ENCODE data around the gene SLC35F6. TPM values are rescaled to one million over a fixed set of nuclear protein-coding genes. Genes with fewer than 3 reads are reported as not detected.

The SLC35F6 gene
- total and polyA plus RNA-seq, 9 of the 15 experiments (the other 6 are each of a cell fraction or from before 2014, with no cell fraction given): 11.9 to 47.3 (median 22.5) TPM

DNA sequence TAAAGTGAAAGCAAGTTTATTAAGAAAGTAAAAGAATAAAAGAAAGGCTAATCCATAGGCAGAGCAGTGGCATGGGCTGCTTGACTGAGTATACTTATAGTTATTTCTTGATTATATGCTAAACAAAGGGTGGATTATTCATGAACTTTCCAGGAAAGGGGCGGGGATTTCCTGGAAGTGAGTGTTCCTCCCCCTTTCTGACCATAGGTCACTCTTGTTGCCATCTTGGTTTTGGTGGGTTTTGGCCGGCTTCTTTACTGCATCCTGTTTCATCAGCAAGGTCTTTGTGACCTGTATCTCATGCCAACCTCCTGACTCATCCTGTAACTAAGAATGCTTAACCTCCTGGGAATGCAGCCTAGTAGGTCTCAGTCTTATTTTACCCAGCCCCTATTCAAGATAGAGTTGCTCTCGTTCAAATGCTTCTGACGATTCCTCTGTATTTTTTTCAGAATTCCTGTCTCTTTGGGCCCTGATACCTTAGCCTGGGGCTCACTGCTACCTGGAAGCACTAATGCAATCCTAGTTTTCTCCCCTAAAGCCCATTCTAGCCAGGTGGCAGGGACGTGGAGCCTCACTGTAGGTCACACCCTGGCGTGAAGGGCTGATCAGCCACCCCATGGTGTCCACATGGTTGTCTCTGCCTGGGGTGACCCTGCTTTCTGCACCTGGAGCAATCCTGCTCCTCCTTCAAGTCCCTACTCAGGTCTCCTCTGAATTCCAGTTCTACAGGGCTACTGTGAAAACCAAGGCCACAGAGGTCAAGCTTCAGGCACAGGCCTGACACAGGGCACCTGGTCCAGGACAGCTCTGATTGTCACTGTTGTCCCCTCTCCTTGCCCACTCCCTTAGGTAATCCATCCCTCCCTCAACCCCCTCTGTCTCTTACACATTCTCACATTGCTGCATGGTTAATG is 6.0 kb upstream of the SLC35F6 start (continued):
- no peak for TF ChIP-seq SETDB1 (IDR thresholded peaks at IDR 0.05; ENCODE audit: low read length)
- TF ChIP-seq ZNF124 (CRISPR knock-in tag; IDR thresholded peaks at IDR 0.05): no peak
- TF ChIP-seq BHLHE40 (IDR thresholded peaks at IDR 0.05; ENCODE audit: low read length): 0 out of 2 replicates have a peak, but pooled peaks have one; percentile 30
- TF ChIP-seq, protein P1, sequence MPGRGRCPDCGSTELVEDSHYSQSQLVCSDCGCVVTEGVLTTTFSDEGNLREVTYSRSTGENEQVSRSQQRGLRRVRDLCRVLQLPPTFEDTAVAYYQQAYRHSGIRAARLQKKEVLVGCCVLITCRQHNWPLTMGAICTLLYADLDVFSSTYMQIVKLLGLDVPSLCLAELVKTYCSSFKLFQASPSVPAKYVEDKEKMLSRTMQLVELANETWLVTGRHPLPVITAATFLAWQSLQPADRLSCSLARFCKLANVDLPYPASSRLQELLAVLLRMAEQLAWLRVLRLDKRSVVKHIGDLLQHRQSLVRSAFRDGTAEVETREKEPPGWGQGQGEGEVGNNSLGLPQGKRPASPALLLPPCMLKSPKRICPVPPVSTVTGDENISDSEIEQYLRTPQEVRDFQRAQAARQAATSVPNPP (IDR thresholded peaks at IDR 0.05; ENCODE audit: borderline replicate concordance, insufficient read depth, insufficient read length): no peak
- no peak for TF ChIP-seq MYBL2 (IDR thresholded peaks at IDR 0.05; ENCODE audit: low read depth)
- no peak for TF ChIP-seq MYBL2 (CRISPR knock-in tag; IDR thresholded peaks at IDR 0.05; ENCODE audit: borderline replicate concordance)
- no peak for TF ChIP-seq MIER1 (IDR thresholded peaks at IDR 0.05; ENCODE audit: low read depth)
- TF ChIP-seq RAD51 (IDR thresholded peaks at IDR 0.05; ENCODE audit: borderline replicate concordance, low read depth): 0 out of 2 replicates have a peak, but pooled peaks have one; percentile 28
- TF ChIP-seq CHD2 (IDR thresholded peaks at IDR 0.05; ENCODE audit: low read depth, low read length): no peak
- no peak for TF ChIP-seq CHD7 (IDR thresholded peaks at IDR 0.05; ENCODE audit: low read depth, low read length)
- peak; percentile 51; the same call in 1 of the 2 replicates for TF ChIP-seq POLR2G (IDR thresholded peaks at IDR 0.05; ENCODE audit: low read depth, low read length)
- TF ChIP-seq TOE1 (IDR thresholded peaks at IDR 0.05; ENCODE audit: borderline replicate concordance): no peak; the same call in 1 of the 2 replicates
- TF ChIP-seq TOE1 (CRISPR knock-in tag; IDR thresholded peaks at IDR 0.05; ENCODE audit: borderline replicate concordance, low read depth): no peak
- no peak for TF ChIP-seq ZNF121 (CRISPR knock-in tag; conservative IDR thresholded peaks at IDR 0.05)
- no peak for TF ChIP-seq SMAD2 (IDR thresholded peaks at IDR 0.05; ENCODE audit: low read depth, low read length)

Data from K562 (cell line).